GM18858 (cell line): ENCODE results near the gene DGCR8.
A peak's percentile ranks its signal among the peaks of the same experiment; 100 is the strongest.
"Not testable (repeated sequence)": the region's sequence is repeated elsewhere in the genome, so short reads cannot be mapped to it uniquely, and the experiment has no call there.

ENCODE experiments used
- ATAC-seq: cut with Tn5 transposase; IDR thresholded peaks from one replicate; pipeline ENCODE4 v1.9.1; 2021; ENCODE audit not compliant: unreplicated experiment

Gene DGCR8

GRCh38 chr22:20065896-20066616 is 14.0 kb upstream of the DGCR8 start:
- ATAC-seq, result no peak

- ATAC-seq, result no peak
These were observed 13.2 kb upstream of the DGCR8 start for GRCh38 chr22:20066617-20067383.

GRCh38 chr22:20067384-20067682 is 12.7 kb upstream of the DGCR8 start:
- ATAC-seq, result not testable (repeated sequence)

GRCh38 chr22:20068640-20069039 is 11.4 kb upstream of the DGCR8 start:
- ATAC-seq, result no peak

- ATAC-seq, result no peak
These were observed 10.6 kb upstream of the DGCR8 start for GRCh38 chr22:20069331-20070042.

- ATAC-seq, result no peak
These were observed 8.5 kb upstream of the DGCR8 start for GRCh38 chr22:20071524-20071972.

- no peak for ATAC-seq
These were observed 3.3 kb upstream of the DGCR8 start for GRCh38 chr22:20076627-20077172.

GRCh38 chr22:20080445-20080775 is 369 bp downstream of the DGCR8 start:
- peak; percentile 41 for ATAC-seq

GRCh38 chr22:20080776-20081654 is 974 bp downstream of the DGCR8 start:
- peak; percentile 8 for ATAC-seq

GRCh38 chr22:20083157-20083890 is 3.3 kb downstream of the DGCR8 start:
- no peak for ATAC-seq

- ATAC-seq, result no peak
These were observed 4.0 kb downstream of the DGCR8 start for GRCh38 chr22:20083891-20084546.

GRCh38 chr22:20084547-20085413 is 4.7 kb downstream of the DGCR8 start:
- ATAC-seq, result no peak

- no peak for ATAC-seq
These were observed 5.6 kb downstream of the DGCR8 start for GRCh38 chr22:20085651-20086050.

- no peak for ATAC-seq
These were observed 6.1 kb downstream of the DGCR8 start for GRCh38 chr22:20086101-20086599.

GRCh38 chr22:20086763-20087162 is 6.7 kb downstream of the DGCR8 start:
- ATAC-seq, result no peak

- no peak for ATAC-seq
These were observed 7.5 kb downstream of the DGCR8 start for GRCh38 chr22:20087319-20088262.

- no peak for ATAC-seq
These were observed 8.2 kb downstream of the DGCR8 start for GRCh38 chr22:20088263-20088648.
